ENCODE data around the gene PTCD2.

The PTCD2 gene

GRCh38 chr5:72347801-72348308, 27.7 kb downstream of the PTCD2 start:
- no peak for DNase-seq (ENCODE audit: low read depth)

- DNase-seq (ENCODE audit: low read depth): no peak
Measured at GRCh38 chr5:72351376-72351775, 31.2 kb downstream of the PTCD2 start.

- no peak for DNase-seq (ENCODE audit: low read depth)
Measured at GRCh38 chr5:72352616-72353015, 32.4 kb downstream of the PTCD2 start.

- DNase-seq (ENCODE audit: low read depth): no peak
Measured at GRCh38 chr5:72353046-72353445, 32.9 kb downstream of the PTCD2 start.

- no peak for DNase-seq (ENCODE audit: low read depth)
Measured at GRCh38 chr5:72355706-72356299, 35.6 kb downstream of the PTCD2 start.

GRCh38 chr5:72356361-72356760, 36.2 kb downstream of the PTCD2 start:
- no peak for DNase-seq (ENCODE audit: low read depth)

- no peak for DNase-seq (ENCODE audit: low read depth)
Measured at GRCh38 chr5:72358925-72359324, 38.8 kb downstream of the PTCD2 start.

GRCh38 chr5:72359886-72360285, 39.7 kb downstream of the PTCD2 start:
- DNase-seq (ENCODE audit: low read depth): no peak

- no peak for DNase-seq (ENCODE audit: low read depth)
Measured at GRCh38 chr5:72363166-72363802, 43.1 kb downstream of the PTCD2 start.

- no peak for DNase-seq (ENCODE audit: low read depth)
Measured at GRCh38 chr5:72364171-72364570, 44.0 kb downstream of the PTCD2 start.

- no peak for DNase-seq (ENCODE audit: low read depth)
Measured at GRCh38 chr5:72364951-72365350, 44.8 kb downstream of the PTCD2 start.

- peak; percentile 26 for DNase-seq (ENCODE audit: low read depth)
Measured at GRCh38 chr5:72366324-72366976, 46.3 kb downstream of the PTCD2 start.

GRCh38 chr5:72368271-72368670, 48.1 kb downstream of the PTCD2 start:
- DNase-seq (ENCODE audit: low read depth): no peak

GRCh38 chr5:72369301-72369700, 49.1 kb downstream of the PTCD2 start:
- no peak for DNase-seq (ENCODE audit: low read depth)

GRCh38 chr5:72369711-72370110, 49.5 kb downstream of the PTCD2 start:
- DNase-seq (ENCODE audit: low read depth): no peak

GRCh38 chr5:72372331-72372730, 52.2 kb downstream of the PTCD2 start:
- no peak for DNase-seq (ENCODE audit: low read depth)

GRCh38 chr5:72372923-72373322, 52.8 kb downstream of the PTCD2 start:
- no peak for DNase-seq (ENCODE audit: low read depth)

GRCh38 chr5:72374844-72375243, 54.7 kb downstream of the PTCD2 start:
- DNase-seq (ENCODE audit: low read depth): no peak

- no peak for DNase-seq (ENCODE audit: low read depth)
Measured at GRCh38 chr5:72376381-72376780, 56.2 kb downstream of the PTCD2 start.

GRCh38 chr5:72377910-72378638, 57.9 kb downstream of the PTCD2 start:
- DNase-seq (ENCODE audit: low read depth): no peak

- no peak for DNase-seq (ENCODE audit: low read depth)
Measured at GRCh38 chr5:72378639-72379289, 58.6 kb downstream of the PTCD2 start.

- no peak for DNase-seq (ENCODE audit: low read depth)
Measured at GRCh38 chr5:72379936-72380335, 59.8 kb downstream of the PTCD2 start.

All from CMK (cell line).